Loucy (cell line): ENCODE data around the gene TMEM18.

ENCODE experiments used
- H2AFZ ChIP-seq: fragments of 200-600 bp; sonication (generic); 2 replicates; pipeline ENCODE4 v1.6.0; 2016; ENCODE audit warnings: antibody characterized with exemption, mild to moderate bottlenecking, low read length, moderate library complexity
- H3F3A ChIP-seq: fragments of 200-600 bp; 2 replicates; pipeline ENCODE4 v1.6.0; 2016; ENCODE audit warnings: antibody characterized with exemption, low read depth, mild to moderate bottlenecking
- H3K27me3 ChIP-seq: fragments of 200-600 bp; sonication (generic); 2 replicates; pipeline ENCODE4 v1.6.1; 2014; ENCODE audit warnings: low read length, mild to moderate bottlenecking; ENCODE audit not compliant: insufficient read depth, poor library complexity, severe bottlenecking
- H3K36me3 ChIP-seq: fragments of 200-600 bp; sonication (generic); 2 replicates; pipeline ENCODE4 v1.6.1; 2016; ENCODE audit warnings: low read length; ENCODE audit not compliant: insufficient read depth
- H3K4me1 ChIP-seq: fragments of 200-600 bp; sonication (generic); 2 replicates; pipeline ENCODE4 v1.5.1; 2014; ENCODE audit warnings: low read length, mild to moderate bottlenecking; ENCODE audit not compliant: insufficient read depth, poor library complexity, severe bottlenecking
- H3K4me2 ChIP-seq: fragments of 200-600 bp; sonication (generic); 2 replicates; pipeline ENCODE4 v1.6.0; 2014; ENCODE audit warnings: antibody characterized with exemption, low read length, low read depth, mild to moderate bottlenecking; ENCODE audit not compliant: poor library complexity, severe bottlenecking
- H3K4me3 ChIP-seq: fragments of 200-600 bp; sonication (generic); 2 replicates; pipeline ENCODE4 v1.5.1; 2014; ENCODE audit warnings: low read length, mild to moderate bottlenecking, mixed read lengths; ENCODE audit not compliant: poor library complexity, severe bottlenecking
- H3K79me2 ChIP-seq: fragments of 200-600 bp; sonication (generic); 2 replicates; pipeline ENCODE4 v1.6.1; 2014; ENCODE audit warnings: low read length; ENCODE audit not compliant: insufficient read depth
- H3K9ac ChIP-seq: fragments of 200-600 bp; sonication (generic); 2 replicates; pipeline ENCODE4 v1.6.0; 2014; ENCODE audit warnings: mild to moderate bottlenecking, low read depth, low read length, moderate library complexity; ENCODE audit not compliant: poor library complexity, severe bottlenecking
- H3K9me2 ChIP-seq: fragments of 200-600 bp; sonication (generic); replicated peaks from 2 replicates; pipeline ENCODE4 v1.6.1; 2016; ENCODE audit warnings: low read depth, low read length, mixed read lengths
- H3K9me3 ChIP-seq: fragments of 200-600 bp; sonication (generic); 2 replicates; pipeline ENCODE4 v1.6.1; 2014; ENCODE audit warnings: mild to moderate bottlenecking, antibody characterized with exemption, low read length, low read depth; ENCODE audit not compliant: insufficient read depth
- H4K20me1 ChIP-seq: fragments of 200-600 bp; sonication (generic); 2 replicates; pipeline ENCODE4 v1.6.0; 2014; ENCODE audit warnings: antibody characterized with exemption, low read length, mild to moderate bottlenecking; ENCODE audit not compliant: insufficient read depth, poor library complexity, severe bottlenecking
- EZH2phosphoT487 ChIP-seq: fragments of 200-600 bp; IDR thresholded peaks from 2 replicates; pipeline ENCODE4 v1.6.1; 2018; ENCODE audit warnings: antibody characterized with exemption, mild to moderate bottlenecking, moderate library complexity, borderline replicate concordance
- TF ChIP-seq, protein P1 (sequence below): fragments of 200-600 bp; sonication (generic); conservative IDR thresholded peaks from 2 replicates; pipeline ENCODE4 v1.5.1; 2014; ENCODE audit warnings: mild to moderate bottlenecking, antibody characterized with exemption, low read length

The TMEM18 gene

DNA sequence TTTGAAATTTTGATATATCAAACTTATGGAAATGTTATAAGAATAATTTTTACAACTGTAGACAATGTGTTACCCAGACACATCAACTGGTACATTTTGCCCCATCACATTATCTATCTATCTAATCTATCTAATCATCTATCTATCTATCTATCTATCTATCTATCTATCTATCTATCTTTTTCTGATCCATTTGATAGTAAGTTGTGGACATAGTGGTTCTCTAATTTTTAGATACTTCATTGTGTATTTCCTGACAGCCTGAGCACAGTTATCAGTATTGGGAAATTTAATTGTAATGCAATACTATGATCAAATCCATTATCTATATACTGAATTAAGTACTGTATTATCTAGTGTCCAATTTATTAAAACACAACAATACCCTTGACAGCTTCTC lies 42.0 kb upstream of the TMEM18 start:
- Histone ChIP-seq H3K4me2 (no peak overlapping the region), H3F3A (no peaks in the 10 kb centered on the region), H3K27me3 (no peaks in the 10 kb centered on the region), H3K79me2 (no peaks in the 10 kb centered on the region), H3K36me3 (no peaks in the 10 kb centered on the region), H3K4me3 (no peak overlapping the region), H3K9me3 (no peaks in the 10 kb centered on the region), H4K20me1 (no peaks in the 10 kb centered on the region), H2AFZ (no peak overlapping the region), H3K9me2 (no peaks in the 10 kb centered on the region), H3K4me1 (peaks cover 13% of the 10 kb centered on the region), H3K9ac (no peak overlapping the region)
- TF ChIP-seq, protein P1, sequence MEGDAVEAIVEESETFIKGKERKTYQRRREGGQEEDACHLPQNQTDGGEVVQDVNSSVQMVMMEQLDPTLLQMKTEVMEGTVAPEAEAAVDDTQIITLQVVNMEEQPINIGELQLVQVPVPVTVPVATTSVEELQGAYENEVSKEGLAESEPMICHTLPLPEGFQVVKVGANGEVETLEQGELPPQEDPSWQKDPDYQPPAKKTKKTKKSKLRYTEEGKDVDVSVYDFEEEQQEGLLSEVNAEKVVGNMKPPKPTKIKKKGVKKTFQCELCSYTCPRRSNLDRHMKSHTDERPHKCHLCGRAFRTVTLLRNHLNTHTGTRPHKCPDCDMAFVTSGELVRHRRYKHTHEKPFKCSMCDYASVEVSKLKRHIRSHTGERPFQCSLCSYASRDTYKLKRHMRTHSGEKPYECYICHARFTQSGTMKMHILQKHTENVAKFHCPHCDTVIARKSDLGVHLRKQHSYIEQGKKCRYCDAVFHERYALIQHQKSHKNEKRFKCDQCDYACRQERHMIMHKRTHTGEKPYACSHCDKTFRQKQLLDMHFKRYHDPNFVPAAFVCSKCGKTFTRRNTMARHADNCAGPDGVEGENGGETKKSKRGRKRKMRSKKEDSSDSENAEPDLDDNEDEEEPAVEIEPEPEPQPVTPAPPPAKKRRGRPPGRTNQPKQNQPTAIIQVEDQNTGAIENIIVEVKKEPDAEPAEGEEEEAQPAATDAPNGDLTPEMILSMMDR: no peak
- TF ChIP-seq EZH2phosphoT487: no peak

DNA sequence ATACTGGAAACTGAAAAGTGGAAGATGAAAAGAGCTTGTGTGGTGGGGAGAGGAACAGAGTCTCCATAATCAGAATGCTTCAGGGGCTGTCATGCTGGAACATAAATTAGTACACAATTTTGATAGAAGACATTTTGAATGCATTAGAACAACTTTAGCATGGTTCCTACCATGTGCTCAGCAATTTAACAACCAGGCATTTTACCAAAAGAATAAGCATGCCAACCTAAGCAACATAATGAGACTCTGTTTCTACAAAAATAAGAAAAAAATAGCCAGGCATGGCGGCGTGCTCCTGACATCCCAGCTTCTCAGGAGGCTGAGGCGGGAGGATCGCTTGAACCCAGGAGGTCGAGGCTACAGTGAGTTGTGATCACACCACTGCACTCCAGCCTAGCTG lies 40.5 kb upstream of the TMEM18 start:
- Histone ChIP-seq H3K36me3 (no peaks in the 10 kb centered on the region), H3K4me1 (peaks cover 13% of the 10 kb centered on the region), H4K20me1 (no peaks in the 10 kb centered on the region), H2AFZ (no peak overlapping the region), H3K9me2 (no peaks in the 10 kb centered on the region), H3K27me3 (no peaks in the 10 kb centered on the region), H3K4me3 (no peak overlapping the region), H3K4me2 (no peak overlapping the region), H3K9ac (no peak overlapping the region), H3K79me2 (no peaks in the 10 kb centered on the region), H3K9me3 (no peaks in the 10 kb centered on the region), H3F3A (no peaks in the 10 kb centered on the region)
- no peak for TF ChIP-seq EZH2phosphoT487
- TF ChIP-seq, protein P1: no peak

GRCh38 chr2:715854-716560 lies 38.8 kb upstream of the TMEM18 start:
- peaks cover 13% of the 10 kb centered on the region for H3K4me1 ChIP-seq
- H3F3A ChIP-seq: no peaks in the 10 kb centered on the region
- no peaks in the 10 kb centered on the region for H3K36me3 ChIP-seq
- no peak overlapping the region for H3K9ac ChIP-seq
- H3K4me3 ChIP-seq: no peak overlapping the region
- H4K20me1 ChIP-seq: no peaks in the 10 kb centered on the region
- no peaks in the 10 kb centered on the region for H3K27me3 ChIP-seq
- H2AFZ ChIP-seq: no peak overlapping the region
- TF ChIP-seq, protein P1: peak; percentile 57
- TF ChIP-seq EZH2phosphoT487: no peak
- H3K9me3 ChIP-seq: no peaks in the 10 kb centered on the region
- no peaks in the 10 kb centered on the region for H3K79me2 ChIP-seq
- no peaks in the 10 kb centered on the region for H3K9me2 ChIP-seq
- no peak overlapping the region for H3K4me2 ChIP-seq
